ENCODE measurements around the gene MPRIP. TPM values are rescaled to one million over a fixed set of nuclear protein-coding genes. Genes with fewer than 3 reads are reported as not detected.

MPRIP gene
- polyA plus RNA-seq, 1 donor from 2014 or later = 47.3 TPM

DNA sequence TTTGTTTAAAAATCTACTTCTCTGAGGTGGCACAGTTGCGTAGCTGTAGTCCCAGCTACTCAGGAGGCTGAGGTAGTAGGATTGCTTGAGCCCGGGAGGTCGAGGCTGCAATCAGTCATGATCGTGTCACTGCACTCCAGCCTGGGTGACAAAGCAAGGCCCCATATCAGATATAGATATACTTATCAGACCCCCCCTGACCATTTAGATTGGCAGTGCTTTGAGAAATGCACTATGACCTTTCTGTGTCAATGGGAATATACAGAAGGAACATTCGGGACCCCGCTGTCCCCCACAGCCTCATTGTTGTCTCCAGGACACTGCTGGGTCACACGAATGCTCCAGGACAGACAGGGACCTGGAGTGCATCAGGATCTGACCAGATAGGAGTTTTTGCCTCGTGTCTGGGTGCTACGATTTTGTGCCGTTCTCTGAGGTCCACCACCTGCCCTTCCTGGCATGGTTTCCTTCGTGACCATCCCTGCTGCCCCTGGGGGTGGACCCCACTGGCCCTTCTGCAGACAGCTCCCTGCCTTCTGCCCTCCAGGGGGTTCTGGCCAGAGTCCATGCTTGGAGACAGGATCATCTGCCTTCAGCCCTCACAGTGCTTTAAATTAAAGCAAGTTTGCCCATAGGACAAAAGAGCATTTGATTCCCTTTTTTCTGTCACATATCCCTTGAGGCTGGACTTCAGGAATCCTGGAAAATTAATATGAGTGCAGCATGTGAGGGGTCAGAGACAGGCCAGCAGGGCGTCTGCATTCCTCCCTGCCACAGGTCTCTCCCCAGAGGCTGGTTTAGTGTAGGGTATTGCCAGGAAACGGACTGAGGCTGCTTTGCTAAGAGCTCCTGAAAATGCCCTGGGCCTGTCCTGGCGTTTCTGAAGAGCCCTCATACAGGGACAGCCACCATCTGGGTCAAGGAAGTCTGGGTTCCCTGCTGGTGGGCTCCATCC, 144.6 kb downstream of the MPRIP start:
- Histone ChIP-seq H3K9ac (ENCODE audit: low read length) (no peak overlapping the region), H3K9me2 (ENCODE audit: insufficient read depth, low read length) (no peaks in the 10 kb centered on the region), H4K20me1 (ENCODE audit: insufficient read depth) (no peaks in the 10 kb centered on the region), H3K27me3 (ENCODE audit: insufficient read depth, low read depth, low read length) (no peaks in the 10 kb centered on the region), H3K9me3 (ENCODE audit: low read length) (no peaks in the 10 kb centered on the region), H3K4me3 (ENCODE audit: low read length) (no peak overlapping the region), H3K4me2 (ENCODE audit: low read length) (no peak overlapping the region), H3K27ac (ENCODE audit: low read length) (no peak overlapping the region), H3K79me2 (replicated peaks; ENCODE audit: insufficient read depth, low read length) (no peaks in the 10 kb centered on the region), H2AFZ (ENCODE audit: low read depth, low read length) (no peak overlapping the region), H3F3A (ENCODE audit: insufficient read depth, low read length, poor library complexity, severe bottlenecking) (no peaks in the 10 kb centered on the region), H3K36me3 (ENCODE audit: insufficient read depth, low read length) (peaks cover 9% of the 10 kb centered on the region)
- no peak for TF ChIP-seq EP300 (conservative IDR thresholded peaks at IDR 0.05; ENCODE audit: poor library complexity, severe bottlenecking)
- no peak for TF ChIP-seq MXI1 (conservative IDR thresholded peaks at IDR 0.05; ENCODE audit: poor library complexity, severe bottlenecking)
- TF ChIP-seq TAF1 (IDR thresholded peaks at IDR 0.05; ENCODE audit: low read depth) = no peak
- no peak for TF ChIP-seq EZH2 (IDR thresholded peaks at IDR 0.05; ENCODE audit: borderline replicate concordance, insufficient read depth, low read length, poor library complexity, severe bottlenecking)
- no peak for TF ChIP-seq RAD21 (conservative IDR thresholded peaks at IDR 0.05)
- no peak for TF ChIP-seq POLR2AphosphoS5 (IDR thresholded peaks at IDR 0.05)
- TF ChIP-seq SMC3 (conservative IDR thresholded peaks at IDR 0.05; ENCODE audit: poor library complexity) = no peak

DNA sequence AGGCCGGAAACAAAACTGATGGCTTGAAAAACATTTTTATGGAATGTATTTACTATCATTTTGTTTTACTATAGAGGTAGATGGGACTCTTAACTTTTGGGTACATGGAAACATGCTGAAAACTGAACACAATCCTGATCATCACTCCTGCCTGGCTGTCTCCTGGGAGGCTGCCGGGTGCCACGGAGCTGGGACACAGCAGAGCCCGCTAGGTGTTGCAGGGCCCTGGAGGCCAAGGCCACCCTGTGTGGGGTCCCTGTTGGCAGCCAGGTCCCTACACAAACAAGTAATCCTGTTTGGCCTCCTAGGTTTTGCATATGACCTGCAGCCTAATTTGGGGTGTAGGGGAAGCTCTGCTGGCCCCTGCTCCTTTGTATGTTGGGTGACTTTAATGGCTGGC, 146.3 kb downstream of the MPRIP start:
- no peaks in the 10 kb centered on the region for H3K27me3 ChIP-seq (ENCODE audit: insufficient read depth, low read depth, low read length)
- no peak overlapping the region for H3K27ac ChIP-seq (ENCODE audit: low read length)
- TF ChIP-seq SMC3 (conservative IDR thresholded peaks at IDR 0.05; ENCODE audit: poor library complexity) (no peak), EZH2 (IDR thresholded peaks at IDR 0.05; ENCODE audit: borderline replicate concordance, insufficient read depth, low read length, poor library complexity, severe bottlenecking) (no peak), RAD21 (conservative IDR thresholded peaks at IDR 0.05) (no peak), TAF1 (IDR thresholded peaks at IDR 0.05; ENCODE audit: low read depth) (no peak), MXI1 (conservative IDR thresholded peaks at IDR 0.05; ENCODE audit: poor library complexity, severe bottlenecking) (no peak), POLR2AphosphoS5 (IDR thresholded peaks at IDR 0.05) (no peak), EP300 (conservative IDR thresholded peaks at IDR 0.05; ENCODE audit: poor library complexity, severe bottlenecking) (no peak)
- TF ChIP-seq, protein P1, sequence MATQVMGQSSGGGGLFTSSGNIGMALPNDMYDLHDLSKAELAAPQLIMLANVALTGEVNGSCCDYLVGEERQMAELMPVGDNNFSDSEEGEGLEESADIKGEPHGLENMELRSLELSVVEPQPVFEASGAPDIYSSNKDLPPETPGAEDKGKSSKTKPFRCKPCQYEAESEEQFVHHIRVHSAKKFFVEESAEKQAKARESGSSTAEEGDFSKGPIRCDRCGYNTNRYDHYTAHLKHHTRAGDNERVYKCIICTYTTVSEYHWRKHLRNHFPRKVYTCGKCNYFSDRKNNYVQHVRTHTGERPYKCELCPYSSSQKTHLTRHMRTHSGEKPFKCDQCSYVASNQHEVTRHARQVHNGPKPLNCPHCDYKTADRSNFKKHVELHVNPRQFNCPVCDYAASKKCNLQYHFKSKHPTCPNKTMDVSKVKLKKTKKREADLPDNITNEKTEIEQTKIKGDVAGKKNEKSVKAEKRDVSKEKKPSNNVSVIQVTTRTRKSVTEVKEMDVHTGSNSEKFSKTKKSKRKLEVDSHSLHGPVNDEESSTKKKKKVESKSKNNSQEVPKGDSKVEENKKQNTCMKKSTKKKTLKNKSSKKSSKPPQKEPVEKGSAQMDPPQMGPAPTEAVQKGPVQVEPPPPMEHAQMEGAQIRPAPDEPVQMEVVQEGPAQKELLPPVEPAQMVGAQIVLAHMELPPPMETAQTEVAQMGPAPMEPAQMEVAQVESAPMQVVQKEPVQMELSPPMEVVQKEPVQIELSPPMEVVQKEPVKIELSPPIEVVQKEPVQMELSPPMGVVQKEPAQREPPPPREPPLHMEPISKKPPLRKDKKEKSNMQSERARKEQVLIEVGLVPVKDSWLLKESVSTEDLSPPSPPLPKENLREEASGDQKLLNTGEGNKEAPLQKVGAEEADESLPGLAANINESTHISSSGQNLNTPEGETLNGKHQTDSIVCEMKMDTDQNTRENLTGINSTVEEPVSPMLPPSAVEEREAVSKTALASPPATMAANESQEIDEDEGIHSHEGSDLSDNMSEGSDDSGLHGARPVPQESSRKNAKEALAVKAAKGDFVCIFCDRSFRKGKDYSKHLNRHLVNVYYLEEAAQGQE (IDR thresholded peaks at IDR 0.05; ENCODE audit: borderline replicate concordance) = no peak
- TF ChIP-seq, protein P2, sequence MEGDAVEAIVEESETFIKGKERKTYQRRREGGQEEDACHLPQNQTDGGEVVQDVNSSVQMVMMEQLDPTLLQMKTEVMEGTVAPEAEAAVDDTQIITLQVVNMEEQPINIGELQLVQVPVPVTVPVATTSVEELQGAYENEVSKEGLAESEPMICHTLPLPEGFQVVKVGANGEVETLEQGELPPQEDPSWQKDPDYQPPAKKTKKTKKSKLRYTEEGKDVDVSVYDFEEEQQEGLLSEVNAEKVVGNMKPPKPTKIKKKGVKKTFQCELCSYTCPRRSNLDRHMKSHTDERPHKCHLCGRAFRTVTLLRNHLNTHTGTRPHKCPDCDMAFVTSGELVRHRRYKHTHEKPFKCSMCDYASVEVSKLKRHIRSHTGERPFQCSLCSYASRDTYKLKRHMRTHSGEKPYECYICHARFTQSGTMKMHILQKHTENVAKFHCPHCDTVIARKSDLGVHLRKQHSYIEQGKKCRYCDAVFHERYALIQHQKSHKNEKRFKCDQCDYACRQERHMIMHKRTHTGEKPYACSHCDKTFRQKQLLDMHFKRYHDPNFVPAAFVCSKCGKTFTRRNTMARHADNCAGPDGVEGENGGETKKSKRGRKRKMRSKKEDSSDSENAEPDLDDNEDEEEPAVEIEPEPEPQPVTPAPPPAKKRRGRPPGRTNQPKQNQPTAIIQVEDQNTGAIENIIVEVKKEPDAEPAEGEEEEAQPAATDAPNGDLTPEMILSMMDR (IDR thresholded peaks at IDR 0.05; ENCODE audit: poor library complexity, severe bottlenecking) = no peak
- no peak overlapping the region for H3K9ac ChIP-seq (ENCODE audit: low read length)
- H4K20me1 ChIP-seq (ENCODE audit: insufficient read depth) = no peaks in the 10 kb centered on the region
- H3K4me2 ChIP-seq (ENCODE audit: low read length) = no peak overlapping the region
- no peak overlapping the region for H2AFZ ChIP-seq (ENCODE audit: low read depth, low read length)
- no peaks in the 10 kb centered on the region for H3F3A ChIP-seq (ENCODE audit: insufficient read depth, low read length, poor library complexity, severe bottlenecking)
- no peaks in the 10 kb centered on the region for H3K9me2 ChIP-seq (ENCODE audit: insufficient read depth, low read length)
- H3K36me3 ChIP-seq (ENCODE audit: insufficient read depth, low read length) = no peaks in the 10 kb centered on the region
- no peak overlapping the region for H3K4me3 ChIP-seq (ENCODE audit: low read length)
- no peaks in the 10 kb centered on the region for H3K79me2 ChIP-seq (replicated peaks; ENCODE audit: insufficient read depth, low read length)
- H3K9me3 ChIP-seq (ENCODE audit: low read length) = no peaks in the 10 kb centered on the region
